HL-60 (cell line): Measurements from ENCODE around the gene MTR.

Source experiments
- DNase-seq, 2 experiments: peaks; one replicate each; pipeline ENCODE4 v3.0.0-alpha.2; 2010 to 2020; ENCODE audit warnings: low read depth in 1 of 2, low spot score in 1 of 2
- H3K27ac ChIP-seq: fragments of 250-450 bp; sonication (Bioruptor Pico); replicated peaks from 2 replicates; pipeline ENCODE4 v1.5.1; 2020; ENCODE audit warnings: mild to moderate bottlenecking, moderate library complexity
- H3K27me3 ChIP-seq: fragments of 250-450 bp; sonication (Bioruptor Pico); 2 replicates; pipeline ENCODE4 v1.5.1; 2021; ENCODE audit warnings: mild to moderate bottlenecking, moderate library complexity; ENCODE audit not compliant: insufficient read depth, poor library complexity, severe bottlenecking
- H3K4me3 ChIP-seq: replicated peaks from 2 replicates; pipeline ENCODE4 v1.5.1; 2011; ENCODE audit warnings: mild to moderate bottlenecking, control low read depth, low read length; ENCODE audit not compliant: insufficient read depth
- CTCF ChIP-seq: IDR thresholded peaks from one replicate; pipeline ENCODE4 v1.5.1; 2011; ENCODE audit warnings: low read length, control low read depth, inconsistent platforms; ENCODE audit not compliant: insufficient read depth
- GABPA ChIP-seq: IDR thresholded peaks from 2 replicates; pipeline ENCODE4 v1.6.1; 2012; ENCODE audit warnings: low read depth
- POLR2AphosphoS5 ChIP-seq: IDR thresholded peaks from 2 replicates; pipeline ENCODE4 v1.6.1; 2012; ENCODE audit warnings: low read depth
- REST ChIP-seq: IDR thresholded peaks from 2 replicates; pipeline ENCODE4 v1.6.1; 2012; ENCODE audit warnings: low read depth; ENCODE audit not compliant: insufficient replicate concordance
- SPI1 ChIP-seq: IDR thresholded peaks from 2 replicates; pipeline ENCODE4 v1.6.1; 2012; ENCODE audit warnings: low read depth, mild to moderate bottlenecking, borderline replicate concordance

MTR gene

GRCh38 chr1:236795757-236796667, 920 bp downstream of the MTR start:
- DNase-seq: peak in 1 of 2 experiments; percentile 60
- Histone ChIP-seq H3K27ac (peak overlapping the region; percentile 97), H3K4me3 (peak overlapping the region; percentile 83), H3K27me3 (no peaks in the 10 kb centered on the region)
- TF ChIP-seq GABPA (no peak), CTCF (no peak)

DNA sequence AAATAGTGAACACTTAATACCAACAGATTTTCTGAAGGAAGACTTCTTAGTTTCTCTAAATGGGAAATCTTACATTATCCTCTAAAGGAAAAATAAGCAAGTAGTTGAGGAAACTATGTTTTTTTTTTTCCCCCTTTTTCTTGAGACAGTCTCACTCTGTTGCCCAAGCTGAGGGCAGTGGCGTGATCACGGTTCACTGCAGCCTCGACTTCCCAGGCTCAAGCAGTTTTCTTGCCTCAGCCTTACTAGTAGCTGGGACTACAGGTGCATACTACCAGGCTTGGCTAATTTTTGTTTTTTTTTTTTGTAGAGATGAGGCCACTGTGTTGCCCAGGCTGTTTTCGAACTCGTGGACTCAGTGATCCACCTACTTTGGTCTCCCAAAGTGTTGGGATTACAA, 3.9 kb downstream of the MTR start:
- DNase-seq: no peak
- no peaks in the 10 kb centered on the region for H3K27me3 ChIP-seq
- H3K27ac ChIP-seq: no peak overlapping the region
- TF ChIP-seq POLR2AphosphoS5: no peak
- TF ChIP-seq CTCF: no peak
- no peak for TF ChIP-seq REST
- TF ChIP-seq SPI1: no peak
- no peak for TF ChIP-seq GABPA
- no peak overlapping the region for H3K4me3 ChIP-seq

GRCh38 chr1:236800002-236800620, 5.0 kb downstream of the MTR start:
- TF ChIP-seq SPI1 (no peak), POLR2AphosphoS5 (no peak), GABPA (no peak), REST (no peak), CTCF (no peak)
- DNase-seq: no peak
- H3K27ac ChIP-seq: no peak overlapping the region
- H3K27me3 ChIP-seq: no peaks in the 10 kb centered on the region
- no peak overlapping the region for H3K4me3 ChIP-seq
